ENCODE results near the gene CCNT2. TPM values are rescaled to one million over a fixed set of nuclear protein-coding genes. Genes with fewer than 3 reads are reported as not detected.

The CCNT2 gene
- total and polyA plus RNA-seq, 8 donors, result 29.3 to 91.4 (median 83.7) TPM

- no peak for TF ChIP-seq CTCF (IDR thresholded peaks at IDR 0.05)
- Histone ChIP-seq H3K4me3 (no peak overlapping the region), H3K27me3 (peaks cover 9 to 28% of the 10 kb centered on the region in 2 donors), H3K36me3 (no peaks in the 10 kb centered on the region), H3K4me1 (peaks cover 0 to 6% of the 10 kb centered on the region in 2 donors), H3K27ac (no peak overlapping the region), H3K9me3 (no peaks in the 10 kb centered on the region)
- intact Hi-C loops (cut with DNase I), result loop anchor here in 1 of 2 donors (5.0 kb wide), 1 partner anchor 709 kb away; no protein-coding TSS in a partner anchor
- ATAC-seq (no peak), DNase-seq (no peak)
These were observed 84.2 kb downstream of the CCNT2 start for GRCh38 chr2:135002836-135003235.

GRCh38 chr2:135004005-135004746 is 85.6 kb downstream of the CCNT2 start:
- Histone ChIP-seq H3K4me3 (no peak overlapping the region), H3K9me3 (no peaks in the 10 kb centered on the region), H3K36me3 (no peaks in the 10 kb centered on the region), H3K27me3 (peaks cover 9 to 28% of the 10 kb centered on the region in 2 donors), H3K4me1 (peaks cover 0 to 6% of the 10 kb centered on the region in 2 donors), H3K27ac (no peak overlapping the region)
- peak; percentile 53 to 88 (median 72) for DNase-seq
- peak; percentile 100 for ATAC-seq
- intact Hi-C loops (cut with DNase I), result loop anchor here in 1 of 2 donors (5.0 kb wide), 1 partner anchor 708 kb away; no protein-coding TSS in a partner anchor
- TF ChIP-seq CTCF (IDR thresholded peaks at IDR 0.05), result peak; percentile 84 to 89

- intact Hi-C loops (cut with DNase I), result no loop called here
These were observed 87.1 kb downstream of the CCNT2 start for GRCh38 chr2:135005753-135006152.

More at GRCh38 chr2:135005753-135006152, 87.1 kb downstream of the CCNT2 start:
- Histone ChIP-seq H3K9me3 (no peaks in the 10 kb centered on the region), H3K36me3 (no peaks in the 10 kb centered on the region), H3K27me3 (peaks cover 9 to 28% of the 10 kb centered on the region in 2 donors), H3K27ac (no peak overlapping the region), H3K4me3 (no peak overlapping the region), H3K4me1 (peaks cover 0 to 6% of the 10 kb centered on the region in 2 donors)
- TF ChIP-seq CTCF (IDR thresholded peaks at IDR 0.05), result no peak
- no peak for DNase-seq
- no peak for ATAC-seq

Other genes with a start within 250 kb of the CCNT2 start
- gene TMEM163, start 199.8 kb upstream of the CCNT2 start, total RNA-seq, result 10 to 100 TPM; 23.2 to 48.4 TPM
- 10 to 100 TPM in 4 of 6 donors, 1 to 10 TPM in 2; 3.9 to 16.6 (median 11.7) TPM for gene TMEM163, start 199.8 kb upstream of the CCNT2 start, polyA plus RNA-seq (ENCODE audit: insufficient read length in 6 of 6)
- gene ACMSD, start 80.2 kb upstream of the CCNT2 start, total RNA-seq, result not detected
- 1 to 10 TPM; 1.0 to 2.0 (median 1.7) TPM for gene ACMSD, start 80.2 kb upstream of the CCNT2 start, polyA plus RNA-seq (ENCODE audit: insufficient read length in 6 of 6)
- 1 to 10 TPM in 1 of 2 donors, not detected in 1; 2.1 TPM for gene MAP3K19, start 128.6 kb downstream of the CCNT2 start, total RNA-seq
- 1 to 10 TPM in 5 of 6 donors, under 1 TPM in 1; 0.79 to 4.8 (median 3.3) TPM for gene MAP3K19, start 128.6 kb downstream of the CCNT2 start, polyA plus RNA-seq (ENCODE audit: insufficient read length in 6 of 6)
- 10 to 100 TPM; 40.2 to 45.2 TPM for gene RAB3GAP1, start 133.5 kb downstream of the CCNT2 start, total RNA-seq
- gene RAB3GAP1, start 133.5 kb downstream of the CCNT2 start, polyA plus RNA-seq (ENCODE audit: insufficient read length in 6 of 6), result 10 to 100 TPM; 54.6 to 68.1 (median 63.0) TPM

All from left lung (tissue), 10 donors.